Neural cell (in vitro differentiated cells): Measurements from ENCODE around the gene ENO1. TPM values are rescaled to one million over a fixed set of nuclear protein-coding genes. Genes with fewer than 3 reads are reported as not detected.

Source experiments
- H2AFZ ChIP-seq: fragments of 200-600, 300-800 bp; sonication (generic), shearing (Covaris generic); 2 replicates; pipeline ENCODE4 v1.6.0; 2014; ENCODE audit warnings: low read depth, mild to moderate bottlenecking, antibody characterized with exemption, low read length, moderate library complexity
- H3F3A ChIP-seq: fragments of 200-600 bp; shearing (Covaris generic); 2 replicates; pipeline ENCODE4 v1.6.1; 2016; ENCODE audit warnings: mild to moderate bottlenecking, moderate library complexity, mixed read lengths, antibody characterized with exemption, low read length; ENCODE audit not compliant: insufficient read depth, poor library complexity, severe bottlenecking
- H3K27ac ChIP-seq: fragments of 200-600, 300-800 bp; sonication (generic), shearing (Covaris generic); 2 replicates; pipeline ENCODE4 v1.5.1; 2014; ENCODE audit warnings: mild to moderate bottlenecking, low read length, moderate library complexity
- H3K27me3 ChIP-seq: fragments of 300-800, 200-600 bp; sonication (generic), shearing (Covaris generic); 2 replicates; pipeline ENCODE4 v1.6.0; 2014; ENCODE audit warnings: mild to moderate bottlenecking, low read depth, low read length, moderate library complexity; ENCODE audit not compliant: insufficient read depth
- H3K36me3 ChIP-seq: fragments of 300-800, 200-600 bp; sonication (generic), shearing (Covaris generic); 2 replicates; pipeline ENCODE4 v1.5.1; 2014; ENCODE audit warnings: mild to moderate bottlenecking, antibody characterized with exemption, low read length, moderate library complexity; ENCODE audit not compliant: insufficient read depth
- H3K4me2 ChIP-seq: fragments of 300-800, 200-600 bp; sonication (generic), shearing (Covaris generic); 2 replicates; pipeline ENCODE4 v1.6.0; 2014; ENCODE audit warnings: mild to moderate bottlenecking, low read length
- H3K4me3 ChIP-seq: fragments of 300-800, 200-600 bp; sonication (generic), shearing (Covaris generic); 2 replicates; pipeline ENCODE4 v1.5.1; 2014; ENCODE audit warnings: mild to moderate bottlenecking, low read length, moderate library complexity
- H3K79me2 ChIP-seq: fragments of 200-600 bp; shearing (Covaris generic); replicated peaks from 2 replicates; pipeline ENCODE4 v1.6.0; 2014; ENCODE audit warnings: mild to moderate bottlenecking, low read length, moderate library complexity; ENCODE audit not compliant: insufficient read depth
- H3K9ac ChIP-seq: fragments of 300-800, 200-600 bp; sonication (generic), shearing (Covaris generic); 2 replicates; pipeline ENCODE4 v1.6.1; 2016; ENCODE audit warnings: mild to moderate bottlenecking, low read length, mixed read lengths
- H3K9me2 ChIP-seq: fragments of 200-600 bp; shearing (Covaris generic); 2 replicates; pipeline ENCODE4 v1.6.1; 2016; ENCODE audit warnings: mild to moderate bottlenecking, low read length, mixed read lengths; ENCODE audit not compliant: insufficient read depth
- H3K9me3 ChIP-seq: fragments of 200-600, 300-800 bp; sonication (generic), shearing (Covaris generic); 2 replicates; pipeline ENCODE4 v1.6.1; 2016; ENCODE audit warnings: mild to moderate bottlenecking, mixed run types, low read length, moderate library complexity, mixed read lengths
- H4K20me1 ChIP-seq: fragments of 200-600 bp; shearing (Covaris generic); 2 replicates; pipeline ENCODE4 v1.6.1; 2016; ENCODE audit warnings: mild to moderate bottlenecking, mixed run types; ENCODE audit not compliant: insufficient read depth
- EP300 ChIP-seq: fragments of 450-650 bp; conservative IDR thresholded peaks from 2 replicates; pipeline ENCODE4 v1.6.1; 2014; ENCODE audit warnings: antibody characterized with exemption, mild to moderate bottlenecking, moderate library complexity; ENCODE audit not compliant: poor library complexity, severe bottlenecking
- EZH2 ChIP-seq: fragments of 200-600, 300-800 bp; shearing (Covaris generic), sonication (generic); IDR thresholded peaks from 2 replicates; pipeline ENCODE4 v1.6.1; 2014; ENCODE audit warnings: antibody characterized with exemption, low read length, borderline replicate concordance, mild to moderate bottlenecking; ENCODE audit not compliant: insufficient read depth, poor library complexity, severe bottlenecking
- MXI1 ChIP-seq: fragments of 450-650 bp; conservative IDR thresholded peaks from 2 replicates; pipeline ENCODE4 v1.6.1; 2014; ENCODE audit warnings: antibody characterized with exemption, mild to moderate bottlenecking; ENCODE audit not compliant: poor library complexity, severe bottlenecking
- POLR2AphosphoS5 ChIP-seq: IDR thresholded peaks from 2 replicates; pipeline ENCODE4 v1.6.1; 2012
- RAD21 ChIP-seq: fragments of 450-650 bp; conservative IDR thresholded peaks from 2 replicates; pipeline ENCODE4 v1.6.1; 2014; ENCODE audit warnings: antibody characterized with exemption, mild to moderate bottlenecking, moderate library complexity
- SMC3 ChIP-seq: fragments of 450-650 bp; conservative IDR thresholded peaks from 2 replicates; pipeline ENCODE4 v1.6.1; 2014; ENCODE audit warnings: antibody characterized with exemption, mild to moderate bottlenecking, moderate library complexity; ENCODE audit not compliant: poor library complexity
- TAF1 ChIP-seq: IDR thresholded peaks from 2 replicates; pipeline ENCODE4 v1.6.1; 2012; ENCODE audit warnings: low read depth
- polyA plus RNA-seq: library from polyadenylated mRNA; depleted of rRNA; stranded (reverse); fragments of >200 nt; gene quantifications from 2 replicates; pipeline ENCODE4 v1.2.3, GENCODE V29; 2014
- TF ChIP-seq, protein P1 (sequence below): IDR thresholded peaks from 2 replicates; pipeline ENCODE4 v1.6.1; 2012; ENCODE audit warnings: borderline replicate concordance
- TF ChIP-seq, protein P2 (sequence below): fragments of 450-650 bp; IDR thresholded peaks from 2 replicates; pipeline ENCODE4 v1.5.1; 2014; ENCODE audit warnings: antibody characterized with exemption, mild to moderate bottlenecking, moderate library complexity; ENCODE audit not compliant: poor library complexity, severe bottlenecking

The ENO1 gene
- polyA plus RNA-seq, 1 donor from 2014 or later = 199 TPM

DNA sequence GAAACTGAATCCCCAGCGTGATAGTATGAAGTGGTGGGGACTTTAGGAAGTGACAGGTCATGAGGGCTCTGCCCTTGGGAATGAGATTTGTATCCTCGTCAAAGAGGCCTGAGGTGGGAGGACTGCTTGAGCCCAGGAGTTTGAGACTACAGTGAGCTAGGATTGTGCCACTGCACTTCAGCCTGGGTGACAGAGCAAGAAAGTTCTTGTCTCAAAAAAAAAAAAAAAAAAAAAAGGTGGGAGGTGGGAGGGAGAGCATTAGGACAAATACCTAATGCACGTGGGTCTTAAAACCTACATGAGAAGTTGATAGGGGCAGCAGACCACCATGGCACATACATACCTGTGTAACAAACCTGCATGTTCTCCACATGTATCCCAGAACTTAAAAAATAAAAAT is 37.1 kb downstream of the ENO1 start (continued):
- TF ChIP-seq, protein P1, sequence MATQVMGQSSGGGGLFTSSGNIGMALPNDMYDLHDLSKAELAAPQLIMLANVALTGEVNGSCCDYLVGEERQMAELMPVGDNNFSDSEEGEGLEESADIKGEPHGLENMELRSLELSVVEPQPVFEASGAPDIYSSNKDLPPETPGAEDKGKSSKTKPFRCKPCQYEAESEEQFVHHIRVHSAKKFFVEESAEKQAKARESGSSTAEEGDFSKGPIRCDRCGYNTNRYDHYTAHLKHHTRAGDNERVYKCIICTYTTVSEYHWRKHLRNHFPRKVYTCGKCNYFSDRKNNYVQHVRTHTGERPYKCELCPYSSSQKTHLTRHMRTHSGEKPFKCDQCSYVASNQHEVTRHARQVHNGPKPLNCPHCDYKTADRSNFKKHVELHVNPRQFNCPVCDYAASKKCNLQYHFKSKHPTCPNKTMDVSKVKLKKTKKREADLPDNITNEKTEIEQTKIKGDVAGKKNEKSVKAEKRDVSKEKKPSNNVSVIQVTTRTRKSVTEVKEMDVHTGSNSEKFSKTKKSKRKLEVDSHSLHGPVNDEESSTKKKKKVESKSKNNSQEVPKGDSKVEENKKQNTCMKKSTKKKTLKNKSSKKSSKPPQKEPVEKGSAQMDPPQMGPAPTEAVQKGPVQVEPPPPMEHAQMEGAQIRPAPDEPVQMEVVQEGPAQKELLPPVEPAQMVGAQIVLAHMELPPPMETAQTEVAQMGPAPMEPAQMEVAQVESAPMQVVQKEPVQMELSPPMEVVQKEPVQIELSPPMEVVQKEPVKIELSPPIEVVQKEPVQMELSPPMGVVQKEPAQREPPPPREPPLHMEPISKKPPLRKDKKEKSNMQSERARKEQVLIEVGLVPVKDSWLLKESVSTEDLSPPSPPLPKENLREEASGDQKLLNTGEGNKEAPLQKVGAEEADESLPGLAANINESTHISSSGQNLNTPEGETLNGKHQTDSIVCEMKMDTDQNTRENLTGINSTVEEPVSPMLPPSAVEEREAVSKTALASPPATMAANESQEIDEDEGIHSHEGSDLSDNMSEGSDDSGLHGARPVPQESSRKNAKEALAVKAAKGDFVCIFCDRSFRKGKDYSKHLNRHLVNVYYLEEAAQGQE = no peak

DNA sequence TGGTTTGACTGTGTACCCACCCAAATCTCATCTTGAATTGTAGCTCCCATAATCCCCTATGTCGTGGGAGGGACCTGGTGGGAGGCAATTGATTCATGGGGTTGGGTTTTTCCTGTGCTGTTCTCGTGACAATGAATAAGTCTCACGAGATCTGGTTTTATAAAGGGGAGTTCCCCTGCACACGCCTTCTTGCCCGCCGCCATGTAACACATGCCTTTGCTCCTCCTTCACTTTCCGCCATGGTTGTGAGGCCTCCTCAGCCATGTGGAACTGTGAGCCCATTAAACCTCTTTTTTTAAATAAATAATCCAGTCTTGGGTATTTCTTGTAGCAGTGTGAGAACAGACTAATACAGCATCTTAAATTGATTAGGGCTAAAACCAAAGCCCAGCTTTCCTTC is 38.5 kb downstream of the ENO1 start:
- Histone ChIP-seq H3K79me2 (no peaks in the 10 kb centered on the region), H3K4me2 (no peak overlapping the region), H2AFZ (no peak overlapping the region), H3K9me3 (no peaks in the 10 kb centered on the region), H3K9ac (no peak overlapping the region), H3F3A (no peaks in the 10 kb centered on the region), H4K20me1 (no peaks in the 10 kb centered on the region), H3K9me2 (no peaks in the 10 kb centered on the region), H3K4me3 (no peak overlapping the region), H3K27me3 (no peaks in the 10 kb centered on the region), H3K36me3 (no peaks in the 10 kb centered on the region), H3K27ac (no peak overlapping the region)
- no peak for TF ChIP-seq MXI1
- TF ChIP-seq, protein P2, sequence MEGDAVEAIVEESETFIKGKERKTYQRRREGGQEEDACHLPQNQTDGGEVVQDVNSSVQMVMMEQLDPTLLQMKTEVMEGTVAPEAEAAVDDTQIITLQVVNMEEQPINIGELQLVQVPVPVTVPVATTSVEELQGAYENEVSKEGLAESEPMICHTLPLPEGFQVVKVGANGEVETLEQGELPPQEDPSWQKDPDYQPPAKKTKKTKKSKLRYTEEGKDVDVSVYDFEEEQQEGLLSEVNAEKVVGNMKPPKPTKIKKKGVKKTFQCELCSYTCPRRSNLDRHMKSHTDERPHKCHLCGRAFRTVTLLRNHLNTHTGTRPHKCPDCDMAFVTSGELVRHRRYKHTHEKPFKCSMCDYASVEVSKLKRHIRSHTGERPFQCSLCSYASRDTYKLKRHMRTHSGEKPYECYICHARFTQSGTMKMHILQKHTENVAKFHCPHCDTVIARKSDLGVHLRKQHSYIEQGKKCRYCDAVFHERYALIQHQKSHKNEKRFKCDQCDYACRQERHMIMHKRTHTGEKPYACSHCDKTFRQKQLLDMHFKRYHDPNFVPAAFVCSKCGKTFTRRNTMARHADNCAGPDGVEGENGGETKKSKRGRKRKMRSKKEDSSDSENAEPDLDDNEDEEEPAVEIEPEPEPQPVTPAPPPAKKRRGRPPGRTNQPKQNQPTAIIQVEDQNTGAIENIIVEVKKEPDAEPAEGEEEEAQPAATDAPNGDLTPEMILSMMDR = no peak
- TF ChIP-seq, protein P1 = no peak
- TF ChIP-seq RAD21 = no peak
- TF ChIP-seq EP300 = no peak
- TF ChIP-seq EZH2 = no peak
- no peak for TF ChIP-seq POLR2AphosphoS5
- TF ChIP-seq SMC3 = no peak
- TF ChIP-seq TAF1 = no peak
